Measurements from ENCODE around the gene GPRIN1. TPM values are rescaled to one million over a fixed set of nuclear protein-coding genes. Genes with fewer than 3 reads are reported as not detected.

The GPRIN1 gene
- total RNA-seq, 2 donors from 2014 or later: 0.22 to 0.79 TPM

DNA sequence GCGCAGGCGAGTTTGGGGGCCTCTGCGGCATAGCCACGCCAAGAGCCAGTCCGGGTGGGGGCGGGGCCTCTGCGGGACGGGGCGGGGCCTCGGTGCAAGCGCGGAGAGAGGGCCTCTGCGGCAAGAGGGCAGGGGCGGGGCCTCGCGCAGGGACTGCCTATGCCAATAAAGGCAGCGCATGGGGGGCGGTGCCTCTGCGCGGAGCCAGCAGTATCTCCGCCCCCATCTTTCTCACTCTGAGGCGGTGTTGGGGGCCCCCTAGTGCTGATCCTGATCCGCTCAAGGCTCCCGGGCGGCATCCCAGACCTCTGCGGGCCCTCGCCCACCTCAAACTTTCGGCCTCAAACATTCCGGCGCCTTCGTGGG is 9.2 kb upstream of the GPRIN1 start:
- H3K4me1 ChIP-seq: peaks cover 0 to 35% of the 10 kb centered on the region in 2 donors
- no peaks in the 10 kb centered on the region for H3K36me3 ChIP-seq
- peak overlapping the region in 1 of 2 donors; percentile 6 for H3K4me3 ChIP-seq
- no peak overlapping the region for H3K27ac ChIP-seq
- H3K27me3 ChIP-seq: peaks cover 5 to 17% of the 10 kb centered on the region in 2 donors
- H3K9me3 ChIP-seq: no peaks in the 10 kb centered on the region
- DNase-seq (ENCODE audit: low spot score): no peak
- TF ChIP-seq, protein P1, sequence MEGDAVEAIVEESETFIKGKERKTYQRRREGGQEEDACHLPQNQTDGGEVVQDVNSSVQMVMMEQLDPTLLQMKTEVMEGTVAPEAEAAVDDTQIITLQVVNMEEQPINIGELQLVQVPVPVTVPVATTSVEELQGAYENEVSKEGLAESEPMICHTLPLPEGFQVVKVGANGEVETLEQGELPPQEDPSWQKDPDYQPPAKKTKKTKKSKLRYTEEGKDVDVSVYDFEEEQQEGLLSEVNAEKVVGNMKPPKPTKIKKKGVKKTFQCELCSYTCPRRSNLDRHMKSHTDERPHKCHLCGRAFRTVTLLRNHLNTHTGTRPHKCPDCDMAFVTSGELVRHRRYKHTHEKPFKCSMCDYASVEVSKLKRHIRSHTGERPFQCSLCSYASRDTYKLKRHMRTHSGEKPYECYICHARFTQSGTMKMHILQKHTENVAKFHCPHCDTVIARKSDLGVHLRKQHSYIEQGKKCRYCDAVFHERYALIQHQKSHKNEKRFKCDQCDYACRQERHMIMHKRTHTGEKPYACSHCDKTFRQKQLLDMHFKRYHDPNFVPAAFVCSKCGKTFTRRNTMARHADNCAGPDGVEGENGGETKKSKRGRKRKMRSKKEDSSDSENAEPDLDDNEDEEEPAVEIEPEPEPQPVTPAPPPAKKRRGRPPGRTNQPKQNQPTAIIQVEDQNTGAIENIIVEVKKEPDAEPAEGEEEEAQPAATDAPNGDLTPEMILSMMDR (IDR thresholded peaks at IDR 0.05): peak in 1 of 2 donors; percentile 29

DNA sequence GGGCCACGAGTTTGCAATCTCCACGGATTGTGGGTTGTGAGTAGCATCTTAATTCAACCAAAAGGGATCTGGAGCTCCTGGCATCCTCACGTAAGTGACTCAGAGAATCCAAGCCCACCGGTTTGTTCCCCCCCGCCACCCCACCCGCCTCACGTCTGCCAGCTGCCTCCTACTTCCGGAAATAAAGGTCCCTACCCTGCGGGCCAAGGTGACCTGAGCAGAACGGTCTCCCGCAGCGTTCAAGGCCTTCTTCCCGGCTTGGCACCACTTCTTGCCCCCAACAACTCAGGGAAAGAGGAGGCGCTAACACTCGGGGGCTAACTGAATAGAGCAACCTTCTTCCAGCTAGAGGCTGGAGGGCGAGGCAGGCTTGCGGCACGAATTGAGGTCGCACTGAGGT is 8.8 kb upstream of the GPRIN1 start:
- Histone ChIP-seq H3K27ac (no peak overlapping the region), H3K36me3 (no peaks in the 10 kb centered on the region), H3K4me3 (peak overlapping the region in 1 of 2 donors; percentile 6), H3K4me1 (peaks cover 0 to 35% of the 10 kb centered on the region in 2 donors), H3K9me3 (no peaks in the 10 kb centered on the region), H3K27me3 (peaks cover 5 to 17% of the 10 kb centered on the region in 2 donors)
- DNase-seq (ENCODE audit: low spot score): no peak
- TF ChIP-seq, protein P1 (IDR thresholded peaks at IDR 0.05): no peak

DNA sequence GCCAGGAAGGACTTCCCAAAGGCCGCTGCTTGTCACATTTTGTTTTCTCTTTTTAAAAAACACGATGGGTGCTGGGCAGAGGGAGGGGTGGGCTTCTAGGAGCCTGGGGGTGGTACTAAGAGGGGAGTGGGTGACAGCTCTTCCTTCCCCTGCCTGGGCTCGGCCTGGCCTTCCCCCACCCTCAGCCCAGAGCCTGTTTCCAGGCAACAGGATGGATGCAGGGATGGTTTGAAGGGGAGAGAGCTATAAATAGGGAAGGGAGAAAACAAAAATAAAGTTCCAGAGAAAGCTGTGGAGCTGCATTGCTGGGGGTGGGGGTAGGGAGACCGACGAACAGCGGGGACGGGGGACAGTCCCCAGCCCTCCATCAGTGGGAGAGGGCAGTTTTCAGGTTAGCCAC is 6.6 kb upstream of the GPRIN1 start:
- no peaks in the 10 kb centered on the region for H3K9me3 ChIP-seq
- TF ChIP-seq, protein P1 (IDR thresholded peaks at IDR 0.05): no peak
- no peak overlapping the region for H3K27ac ChIP-seq
- no peak for DNase-seq (ENCODE audit: low spot score)
- H3K4me1 ChIP-seq: peaks cover 0 to 28% of the 10 kb centered on the region in 2 donors
- H3K27me3 ChIP-seq: peaks cover 5 to 17% of the 10 kb centered on the region in 2 donors
- H3K36me3 ChIP-seq: no peaks in the 10 kb centered on the region
- no peak overlapping the region for H3K4me3 ChIP-seq

DNA sequence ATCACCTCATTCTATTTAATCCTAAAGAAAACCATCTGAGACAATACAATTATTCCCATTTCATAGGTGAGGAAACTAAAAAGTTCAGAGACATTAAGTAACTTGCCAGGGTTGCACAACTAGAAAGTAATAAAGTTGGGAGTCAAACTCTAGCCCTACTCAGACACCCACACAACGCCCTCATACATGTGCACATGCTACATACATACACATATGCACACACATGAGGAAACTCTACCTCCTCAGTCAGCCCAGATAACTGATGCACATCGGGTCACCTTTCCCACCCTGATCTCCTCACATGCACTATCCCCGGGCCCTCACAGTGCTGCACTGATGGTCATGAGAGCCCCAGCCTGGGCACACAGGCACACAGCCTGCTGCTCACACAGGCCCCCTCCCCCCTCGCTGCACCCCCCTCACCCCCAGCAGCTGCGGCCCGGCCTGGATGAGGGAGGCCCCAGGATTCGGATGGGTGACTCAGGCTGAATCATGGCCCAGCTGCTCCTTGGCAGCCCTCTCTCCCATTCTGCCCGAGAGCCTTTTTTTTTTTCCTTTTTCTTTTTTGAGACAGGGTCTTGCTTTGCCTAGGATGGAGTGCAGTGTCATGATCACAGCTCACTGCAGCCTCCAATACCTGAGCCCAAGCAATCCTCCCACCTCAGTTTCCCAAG is 5.0 kb upstream of the GPRIN1 start:
- DNase-seq (ENCODE audit: low spot score): no peak
- no peaks in the 10 kb centered on the region for H3K9me3 ChIP-seq
- H3K27me3 ChIP-seq: peaks cover 5 to 16% of the 10 kb centered on the region in 2 donors
- H3K4me1 ChIP-seq: peaks cover 0 to 21% of the 10 kb centered on the region in 2 donors
- TF ChIP-seq, protein P1 (IDR thresholded peaks at IDR 0.05): no peak
- no peaks in the 10 kb centered on the region for H3K36me3 ChIP-seq
- H3K4me3 ChIP-seq: no peak overlapping the region
- no peak overlapping the region for H3K27ac ChIP-seq

- Histone ChIP-seq H3K9me3 (no peaks in the 10 kb centered on the region), H3K36me3 (no peaks in the 10 kb centered on the region), H3K4me3 (no peak overlapping the region), H3K27ac (no peak overlapping the region), H3K27me3 (no peaks in the 10 kb centered on the region), H3K4me1 (peaks cover 0 to 15% of the 10 kb centered on the region in 2 donors)
- TF ChIP-seq, protein P1 (IDR thresholded peaks at IDR 0.05): no peak
- DNase-seq (ENCODE audit: low spot score): no peak
These were observed 2.9 kb upstream of the GPRIN1 start for GRCh38 chr5:176612855-176613254.

DNA sequence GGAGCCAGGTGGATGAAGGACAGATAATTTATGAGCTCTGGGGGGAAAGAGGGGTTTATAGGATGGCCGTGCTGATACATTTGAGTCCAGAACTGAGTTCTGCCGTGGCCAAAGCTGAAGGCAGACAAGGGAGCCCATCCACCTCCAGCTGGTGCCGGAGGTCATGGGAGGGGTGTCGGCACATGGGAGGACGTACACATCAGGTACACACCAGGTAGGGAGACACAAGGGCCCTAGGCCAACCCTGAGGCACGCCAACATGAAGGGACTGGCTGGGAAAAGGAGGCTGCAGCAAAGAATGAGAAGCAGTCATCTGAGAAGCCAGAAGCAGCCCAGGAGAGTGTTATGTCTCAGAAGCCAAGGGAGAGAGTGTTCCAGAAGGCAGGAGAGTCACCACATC is 2.1 kb upstream of the GPRIN1 start:
- peaks cover 0 to 15% of the 10 kb centered on the region in 2 donors for H3K4me1 ChIP-seq
- H3K27me3 ChIP-seq: no peaks in the 10 kb centered on the region
- no peaks in the 10 kb centered on the region for H3K36me3 ChIP-seq
- H3K27ac ChIP-seq: no peak overlapping the region
- no peaks in the 10 kb centered on the region for H3K9me3 ChIP-seq
- H3K4me3 ChIP-seq: no peak overlapping the region
- DNase-seq (ENCODE audit: low spot score): no peak
- TF ChIP-seq, protein P1 (IDR thresholded peaks at IDR 0.05): no peak
